Effector CD8-positive, alpha-beta T cell (primary cell): ENCODE data around the gene TCF23.
"Not testable (repeated sequence)": the region's sequence is repeated elsewhere in the genome, so short reads cannot be mapped to it uniquely, and the experiment has no call there.

ENCODE experiments used
- DNase-seq: peaks from one replicate; lab custom pipeline; 2025; lab: John Stamatoyannopoulos, UW
- total RNA-seq, 4 experiments: gene quantifications; one replicate each; lab custom pipeline; 2026; lab: John Stamatoyannopoulos, UW

Gene TCF23
- 0 reads per million in 4 experiments for total RNA-seq

DNA sequence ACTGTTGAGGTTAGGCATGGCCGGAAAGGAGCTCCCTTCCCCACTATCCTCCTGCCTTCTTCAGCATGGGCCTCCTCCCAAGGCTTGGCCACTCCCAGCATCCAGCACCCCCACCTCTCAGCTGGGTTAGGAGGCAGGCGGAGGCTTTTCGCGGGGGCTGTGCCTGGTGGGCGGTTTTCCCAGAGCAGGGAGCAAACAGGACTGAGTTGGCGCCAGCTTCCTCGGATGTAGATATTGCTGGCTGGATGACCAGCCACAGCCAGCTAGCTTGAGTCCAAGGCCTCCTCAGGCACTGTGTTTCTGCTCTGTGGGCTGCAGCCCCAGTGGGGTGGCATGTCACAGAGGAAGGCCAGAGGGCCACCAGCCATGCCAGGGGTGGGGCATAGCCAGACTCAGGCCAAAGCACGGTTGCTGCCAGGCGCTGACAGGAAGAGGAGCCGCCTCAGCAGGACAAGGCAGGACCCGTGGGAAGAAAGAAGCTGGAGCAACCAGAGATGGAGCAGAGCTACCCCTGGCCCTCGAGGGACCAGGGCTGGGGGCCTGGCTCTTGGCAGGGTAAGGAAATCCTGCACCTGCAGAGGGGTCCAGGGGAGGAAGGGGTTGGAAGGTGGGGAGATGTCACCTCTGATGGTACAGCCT, at the start of gene TCF23:
Gene TCF23, plus strand, starts transcription at position 204 of the 639 bp plus-strand sequence. Its CDS starts 130 bp downstream, at position 334.
- no peak for DNase-seq

GRCh38 chr2:27099334-27099955, 49.4 kb upstream of the TCF23 start:
- DNase-seq: no peak

GRCh38 chr2:27100036-27100435, 48.8 kb upstream of the TCF23 start:
- DNase-seq: no peak

DNA sequence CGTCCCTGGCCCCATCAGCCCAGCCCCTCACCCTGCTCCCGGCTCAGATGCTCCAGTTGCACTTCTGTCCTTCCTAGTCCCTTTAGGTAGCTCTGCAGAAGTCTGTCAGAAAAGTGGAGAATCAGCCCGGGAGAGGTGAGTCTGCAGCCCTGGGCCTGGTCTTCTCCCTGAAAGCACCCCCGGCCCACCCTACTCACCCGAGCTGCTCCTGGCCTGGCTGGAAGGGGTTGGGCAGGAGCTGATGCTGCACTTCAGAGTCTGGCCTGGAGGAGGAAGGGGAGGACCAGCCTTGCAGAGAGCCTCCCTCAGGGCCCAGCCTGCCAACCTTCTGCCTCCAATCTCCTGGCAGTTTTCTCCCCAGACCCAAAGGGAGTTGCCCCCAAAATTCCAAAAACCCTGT, 46.5 kb upstream of the TCF23 start:
- DNase-seq: no peak

DNA sequence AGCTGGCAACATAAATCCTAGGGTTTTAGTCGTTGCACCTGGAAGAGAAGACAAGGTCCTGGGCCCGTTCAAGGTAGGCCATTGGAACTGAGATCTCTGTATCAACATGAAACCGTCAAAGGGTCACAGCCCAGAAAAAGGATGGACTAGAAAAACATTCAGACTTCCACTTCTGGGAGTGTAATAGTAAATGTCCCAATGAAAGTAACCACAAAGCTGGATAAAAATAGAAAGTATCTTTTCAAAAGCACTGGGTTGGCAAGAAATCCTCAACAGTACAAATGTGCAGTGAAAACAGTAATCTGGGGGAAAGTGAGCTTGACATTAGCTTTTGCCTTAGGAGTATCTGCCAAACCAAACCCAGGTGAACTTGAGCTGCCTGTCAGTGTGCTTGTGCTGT, 42.8 kb upstream of the TCF23 start:
- no peak for DNase-seq

- DNase-seq: no peak
Measured at GRCh38 chr2:27108221-27108620, 40.6 kb upstream of the TCF23 start.

DNA sequence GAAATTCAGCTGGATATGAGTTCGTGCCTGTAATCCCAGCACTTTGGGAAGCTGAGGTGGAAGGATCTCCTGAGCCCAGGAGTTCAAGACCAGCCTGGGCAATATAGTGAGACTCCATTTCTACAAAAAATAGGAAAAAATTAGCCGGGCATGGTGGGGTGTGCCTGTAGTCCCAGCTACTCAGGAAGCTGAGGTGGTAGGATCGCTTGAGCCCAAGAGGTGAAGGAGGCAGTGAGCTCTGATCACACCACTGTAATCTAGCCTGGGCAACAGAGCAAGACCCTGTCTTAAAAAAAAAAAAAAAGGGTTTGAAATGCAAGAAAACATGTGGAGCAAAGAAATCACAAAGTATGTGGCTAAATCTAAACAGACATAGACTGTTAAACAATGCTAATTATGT, 39.7 kb upstream of the TCF23 start:
- no peak for DNase-seq

DNA sequence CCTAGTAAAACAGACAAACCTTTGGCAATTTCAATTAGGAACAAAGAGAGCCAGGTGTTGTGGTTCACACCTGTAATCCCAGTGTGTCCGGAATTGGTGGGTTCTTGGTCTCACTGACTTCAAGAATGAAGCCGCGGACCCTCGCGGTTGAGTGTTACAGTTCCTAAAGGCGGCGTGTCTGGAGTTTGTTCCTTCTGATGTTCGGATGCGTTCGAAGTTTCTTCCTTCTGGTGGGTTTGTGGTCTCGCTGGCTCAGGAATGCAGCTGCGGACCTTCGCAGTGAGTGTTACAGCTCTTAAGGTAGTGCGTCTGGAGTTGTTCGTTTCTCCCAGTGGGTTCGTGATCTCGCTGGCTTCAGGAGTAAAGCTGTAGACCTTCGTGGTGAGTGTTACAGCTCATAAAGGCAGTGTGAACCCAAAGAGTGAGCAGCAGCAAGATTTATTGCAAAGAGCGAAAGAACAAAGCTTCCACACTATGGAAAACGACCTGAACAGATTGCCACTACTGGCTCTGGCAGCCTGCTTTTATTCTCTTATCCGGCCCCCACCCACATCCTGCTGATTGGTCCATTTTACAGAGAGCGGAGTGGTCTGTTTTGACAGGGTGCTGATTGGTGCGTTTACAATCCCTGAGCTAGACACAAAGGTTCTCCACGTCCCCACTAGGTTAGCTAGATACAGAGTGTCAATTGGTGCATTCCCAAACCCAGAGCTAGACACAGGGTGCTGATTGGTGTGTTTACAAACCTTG, 38.0 kb upstream of the TCF23 start:
- not testable (repeated sequence) for DNase-seq

GRCh38 chr2:27111392-27112078, 37.3 kb upstream of the TCF23 start:
- DNase-seq: not testable (repeated sequence)

- no peak for DNase-seq
Measured at GRCh38 chr2:27115519-27115918, 33.3 kb upstream of the TCF23 start.

GRCh38 chr2:27117995-27118524, 30.7 kb upstream of the TCF23 start:
- no peak for DNase-seq

GRCh38 chr2:27118525-27119329, 30.1 kb upstream of the TCF23 start, which contains the start of gene CGREF1:
CGREF1 (minus strand) TSS chr2:27119128; CDS start chr2:27104366, 14,762 bp downstream.
- DNase-seq: no peak

- not testable (repeated sequence) for DNase-seq
Measured at GRCh38 chr2:27119330-27119670, 29.5 kb upstream of the TCF23 start.

GRCh38 chr2:27121906-27122305, 26.9 kb upstream of the TCF23 start:
- DNase-seq: no peak

- DNase-seq: no peak
Measured at GRCh38 chr2:27122791-27123190, 26.0 kb upstream of the TCF23 start.

DNA sequence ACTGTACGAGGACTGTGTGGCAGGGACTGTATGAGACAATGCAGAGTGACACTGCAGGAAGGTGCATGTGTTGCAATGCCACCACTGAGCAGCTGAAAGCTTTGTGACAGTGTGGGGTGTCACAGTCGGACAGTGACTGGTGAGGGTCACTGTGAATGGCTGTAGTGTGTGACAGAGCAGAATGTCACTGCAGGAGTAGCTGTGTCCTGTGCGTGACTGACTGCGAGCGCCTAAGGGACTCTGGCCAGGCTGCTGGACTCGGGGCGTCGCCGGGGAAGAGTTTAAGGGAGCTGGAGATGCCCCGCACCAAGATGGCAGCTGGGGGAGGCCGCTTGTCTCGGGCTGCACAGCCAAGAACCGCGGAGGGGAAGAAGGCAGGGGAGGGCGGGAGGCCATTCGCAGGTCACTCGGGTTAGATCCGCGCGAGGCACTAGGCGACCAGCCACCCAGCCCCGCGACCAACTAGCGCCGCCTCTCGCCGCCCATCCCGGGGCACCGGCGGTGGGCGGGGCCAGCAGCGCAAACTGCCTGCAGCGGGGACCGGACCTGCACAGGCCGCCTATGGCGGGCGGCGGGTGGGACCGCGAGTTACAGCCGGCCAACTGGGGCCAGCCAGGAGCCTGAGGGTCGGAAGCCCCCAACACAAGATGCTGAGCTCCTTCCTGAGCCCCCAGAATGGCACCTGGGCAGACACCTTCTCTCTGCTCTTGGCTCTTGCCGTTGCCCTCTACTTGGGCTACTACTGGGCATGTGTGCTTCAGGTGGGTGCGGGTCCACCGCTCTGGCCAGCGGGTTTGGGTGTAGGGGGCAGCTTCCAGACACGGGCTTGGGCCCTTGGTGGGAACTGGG, 25.3 kb upstream of the TCF23 start, which contains the start of gene ABHD1:
Gene ABHD1, plus strand, starts transcription at position 514 of the 849 bp plus-strand sequence. Its CDS starts 134 bp downstream, at position 648.
- peak; percentile 60 for DNase-seq

DNA sequence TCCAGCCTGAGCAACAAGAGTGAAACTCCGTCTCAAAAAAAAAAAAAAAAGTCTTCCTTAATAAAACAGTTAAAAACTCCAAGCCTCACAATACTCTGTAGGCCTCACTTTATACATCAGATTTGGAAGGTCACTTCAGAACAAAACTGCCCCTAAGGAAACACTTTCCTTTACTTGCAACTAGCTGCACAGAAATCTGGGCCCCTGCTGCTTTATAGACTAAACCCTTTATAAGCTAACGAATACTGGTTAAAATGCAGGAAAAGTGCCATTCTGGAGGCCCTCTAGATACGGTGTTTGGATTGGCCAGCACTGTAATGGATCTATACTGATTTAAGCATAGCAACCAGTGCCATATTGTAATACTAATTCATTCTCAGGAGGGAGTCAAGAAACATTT, 23.7 kb upstream of the TCF23 start:
- DNase-seq: no peak

- DNase-seq: no peak
Measured at GRCh38 chr2:27126252-27126710, 22.5 kb upstream of the TCF23 start.

- DNase-seq: no peak
Measured at GRCh38 chr2:27127883-27128667, 20.7 kb upstream of the TCF23 start.
